ENCODE results near the gene LRRIQ1.

The LRRIQ1 gene

GRCh38 chr12:85036234-85036707 lies at the start of gene LRRIQ1, which contains the start of gene TSPAN19:
LRRIQ1 (plus strand) TSS chr12:85036351; CDS start chr12:85038177, 1,826 bp downstream.
TSPAN19 (minus strand) TSS chr12:85036277; CDS start chr12:85029946, 6,331 bp downstream.
- no peak within 1 kb of the TSS for H3K27ac ChIP-seq
- no peak for TF ChIP-seq CTCF (conservative IDR thresholded peaks at IDR 0.05)

GRCh38 chr12:84986586-84986985 lies 49.6 kb upstream of the LRRIQ1 start:
- TF ChIP-seq CTCF (conservative IDR thresholded peaks at IDR 0.05): no peak
- H3K27ac ChIP-seq: no peak overlapping the region

GRCh38 chr12:84994426-84994825 lies 41.7 kb upstream of the LRRIQ1 start:
- TF ChIP-seq CTCF (conservative IDR thresholded peaks at IDR 0.05): no peak
- no peak overlapping the region for H3K27ac ChIP-seq

GRCh38 chr12:84995641-84996040 lies 40.5 kb upstream of the LRRIQ1 start:
- no peak for TF ChIP-seq CTCF (conservative IDR thresholded peaks at IDR 0.05)
- H3K27ac ChIP-seq: no peak overlapping the region

- H3K27ac ChIP-seq: no peak overlapping the region
- TF ChIP-seq CTCF (conservative IDR thresholded peaks at IDR 0.05): no peak
Observed at GRCh38 chr12:84996759-84997158, 39.4 kb upstream of the LRRIQ1 start.

- no peak overlapping the region for H3K27ac ChIP-seq
- TF ChIP-seq CTCF (conservative IDR thresholded peaks at IDR 0.05): no peak
Observed at GRCh38 chr12:84998341-84998740, 37.8 kb upstream of the LRRIQ1 start.

- no peak for TF ChIP-seq CTCF (conservative IDR thresholded peaks at IDR 0.05)
- H3K27ac ChIP-seq: no peak overlapping the region
Observed at GRCh38 chr12:85000729-85001128, 35.4 kb upstream of the LRRIQ1 start.

All from VCaP (cell line).